GM12864 (cell line): ENCODE data around the gene APOO.

Source experiments
- DNase-seq: peaks from one replicate; pipeline ENCODE4 v3.0.0-alpha.2; 2011; ENCODE audit warnings: low read depth
- H3K4me3 ChIP-seq: 2 replicates; pipeline ENCODE4 v1.5.1; 2011; ENCODE audit warnings: mild to moderate bottlenecking, low read depth, low read length, control low read depth
- CTCF ChIP-seq: IDR thresholded peaks from 2 replicates; pipeline ENCODE4 v1.5.1; 2011; ENCODE audit warnings: low read depth, mild to moderate bottlenecking, moderate library complexity, low read length, control low read depth, inconsistent platforms; ENCODE audit errors: missing control alignments

The APOO gene

GRCh38 chrX:23799469-23800065 is 108.2 kb downstream of the APOO start:
- no peak overlapping the region for H3K4me3 ChIP-seq
- TF ChIP-seq CTCF = no peak
- no peak for DNase-seq

- H3K4me3 ChIP-seq = no peak overlapping the region
- DNase-seq = no peak
- no peak for TF ChIP-seq CTCF
Observed at GRCh38 chrX:23797371-23798128, 110.2 kb downstream of the APOO start.

- no peak overlapping the region for H3K4me3 ChIP-seq
- no peak for TF ChIP-seq CTCF
- DNase-seq = no peak
Observed at GRCh38 chrX:23795221-23795620, 112.5 kb downstream of the APOO start.

- no peak for TF ChIP-seq CTCF
- no peak for DNase-seq
Observed at GRCh38 chrX:23792861-23793553, 114.7 kb downstream of the APOO start.

GRCh38 chrX:23790155-23790497 is 117.6 kb downstream of the APOO start:
- TF ChIP-seq CTCF = no peak
- H3K4me3 ChIP-seq = no peak overlapping the region
- DNase-seq = no peak

More at GRCh38 chrX:23792861-23793553, 114.7 kb downstream of the APOO start:
- H3K4me3 ChIP-seq = no peak overlapping the region

GRCh38 chrX:23789386-23790154 is 118.2 kb downstream of the APOO start:
- no peak for TF ChIP-seq CTCF
- no peak overlapping the region for H3K4me3 ChIP-seq
- DNase-seq = no peak
